ENCODE data around the gene GALNT10. TPM values are rescaled to one million over a fixed set of nuclear protein-coding genes. Genes with fewer than 3 reads are reported as not detected.

GALNT10 gene
- total RNA-seq, 4 donors from 2014 or later, result 21.4 to 49.8 (median 44.7) TPM

DNA sequence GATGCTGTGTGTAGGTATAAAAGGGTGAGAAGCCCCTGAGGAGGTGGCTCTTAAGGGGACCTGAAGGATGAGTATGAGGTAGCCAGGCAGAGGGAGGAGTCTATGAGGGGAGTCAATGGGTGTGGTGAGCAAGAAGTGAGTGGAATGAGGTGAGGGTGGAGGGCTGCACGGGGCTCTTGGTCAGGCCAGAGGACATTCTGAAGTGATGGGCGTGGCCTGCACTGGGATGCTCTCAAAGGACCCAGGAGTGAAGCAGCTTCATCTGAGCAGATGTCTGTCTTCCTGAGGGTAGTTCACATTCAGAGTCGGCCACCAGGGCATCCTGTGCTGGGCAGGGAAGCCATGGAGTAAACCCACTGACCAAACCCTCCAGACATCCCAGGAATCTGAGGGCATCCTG, 210.1 kb downstream of the GALNT10 start:
- TF ChIP-seq, protein P1, sequence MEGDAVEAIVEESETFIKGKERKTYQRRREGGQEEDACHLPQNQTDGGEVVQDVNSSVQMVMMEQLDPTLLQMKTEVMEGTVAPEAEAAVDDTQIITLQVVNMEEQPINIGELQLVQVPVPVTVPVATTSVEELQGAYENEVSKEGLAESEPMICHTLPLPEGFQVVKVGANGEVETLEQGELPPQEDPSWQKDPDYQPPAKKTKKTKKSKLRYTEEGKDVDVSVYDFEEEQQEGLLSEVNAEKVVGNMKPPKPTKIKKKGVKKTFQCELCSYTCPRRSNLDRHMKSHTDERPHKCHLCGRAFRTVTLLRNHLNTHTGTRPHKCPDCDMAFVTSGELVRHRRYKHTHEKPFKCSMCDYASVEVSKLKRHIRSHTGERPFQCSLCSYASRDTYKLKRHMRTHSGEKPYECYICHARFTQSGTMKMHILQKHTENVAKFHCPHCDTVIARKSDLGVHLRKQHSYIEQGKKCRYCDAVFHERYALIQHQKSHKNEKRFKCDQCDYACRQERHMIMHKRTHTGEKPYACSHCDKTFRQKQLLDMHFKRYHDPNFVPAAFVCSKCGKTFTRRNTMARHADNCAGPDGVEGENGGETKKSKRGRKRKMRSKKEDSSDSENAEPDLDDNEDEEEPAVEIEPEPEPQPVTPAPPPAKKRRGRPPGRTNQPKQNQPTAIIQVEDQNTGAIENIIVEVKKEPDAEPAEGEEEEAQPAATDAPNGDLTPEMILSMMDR (IDR thresholded peaks at IDR 0.05), result no peak
- TF ChIP-seq POLR2AphosphoS5 (IDR thresholded peaks at IDR 0.05), result no peak
- no peak for TF ChIP-seq POLR2A (IDR thresholded peaks at IDR 0.05; ENCODE audit: low read depth)
- TF ChIP-seq EP300 (IDR thresholded peaks at IDR 0.05), result no peak
- intact Hi-C loops (cut with DNase I), result loop anchor here (5.0 to 10.0 kb wide), 2 partner anchors 218 to 426 kb away; no protein-coding TSS in a partner anchor
- H3K4me1 ChIP-seq, result peaks cover 11 to 15% (median 12%) of the 10 kb centered on the region in 4 donors
- 80% methylated on average over 3 of the region's 3 CpGs for WGBS
- no peaks in the 10 kb centered on the region for H3K27me3 ChIP-seq
- no peak overlapping the region for H3K27ac ChIP-seq (replicated peaks in 1 of 4)
- H3K36me3 ChIP-seq, result peaks cover 0 to 4% (median 0%) of the 10 kb centered on the region in 4 donors
- no peak for DNase-seq (ENCODE audit: extremely low spot score)
- no peaks in the 10 kb centered on the region for H3K9me3 ChIP-seq
- no peak overlapping the region for H3K4me3 ChIP-seq

DNA sequence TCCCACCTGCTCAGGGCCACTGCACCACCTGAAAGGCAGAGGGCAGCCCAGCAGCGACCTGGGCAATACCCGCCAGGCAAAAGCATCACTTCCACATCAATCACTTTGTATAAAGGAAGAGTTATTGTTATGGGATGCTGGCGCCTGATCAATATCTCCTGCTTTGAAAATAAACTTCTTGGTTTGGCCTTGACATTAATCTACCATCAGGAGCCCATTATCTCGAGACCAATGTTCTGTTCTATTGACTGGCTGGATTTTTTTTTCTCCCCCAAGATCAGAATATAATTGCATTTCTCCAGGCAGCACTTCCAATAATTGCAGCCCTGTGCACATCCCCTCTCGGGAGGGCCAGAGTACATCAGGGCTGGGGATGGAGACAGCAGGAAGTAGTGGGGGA, 210.8 kb downstream of the GALNT10 start:
- no peaks in the 10 kb centered on the region for H3K9me3 ChIP-seq
- no peak for TF ChIP-seq EP300 (IDR thresholded peaks at IDR 0.05)
- TF ChIP-seq, protein P1 (IDR thresholded peaks at IDR 0.05), result no peak
- no peak for TF ChIP-seq POLR2AphosphoS5 (IDR thresholded peaks at IDR 0.05)
- no peak for TF ChIP-seq POLR2A (IDR thresholded peaks at IDR 0.05; ENCODE audit: low read depth)
- no peak overlapping the region for H3K4me3 ChIP-seq
- peaks cover 0 to 4% (median 0%) of the 10 kb centered on the region in 4 donors for H3K36me3 ChIP-seq
- H3K27me3 ChIP-seq, result no peaks in the 10 kb centered on the region
- no peak overlapping the region for H3K27ac ChIP-seq (replicated peaks in 1 of 4)
- intact Hi-C loops (cut with DNase I), result loop anchor here (5.0 to 10.0 kb wide), 2 partner anchors 219 to 427 kb away; no protein-coding TSS in a partner anchor
- DNase-seq (ENCODE audit: extremely low spot score), result no peak
- H3K4me1 ChIP-seq, result peaks cover 11 to 15% (median 12%) of the 10 kb centered on the region in 4 donors
- WGBS, result 91% methylated on average over 5 of the region's 5 CpGs

DNA sequence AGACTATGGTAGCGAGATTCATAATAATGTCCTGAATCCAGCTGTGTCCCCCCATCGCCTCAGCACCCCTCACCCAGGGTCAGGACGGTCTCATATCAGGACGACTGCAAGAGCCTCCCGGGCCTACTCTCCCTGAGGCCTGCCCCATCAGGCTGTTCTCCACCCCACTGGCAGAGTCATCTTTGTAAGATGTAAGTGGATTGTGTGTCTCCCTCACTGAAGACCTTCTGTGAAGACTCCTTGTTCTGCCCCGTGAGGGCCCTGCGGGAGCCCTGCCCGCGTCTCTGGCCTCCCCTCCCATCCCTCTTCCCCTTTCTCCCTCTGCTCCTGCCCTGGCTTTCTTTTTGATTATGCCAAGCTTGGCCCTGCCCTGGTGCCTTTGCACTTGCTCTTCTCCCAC, 211.4 kb downstream of the GALNT10 start:
- intact Hi-C loops (cut with DNase I), result loop anchor here (5.0 to 10.0 kb wide), 2 partner anchors 220 to 427 kb away; no protein-coding TSS in a partner anchor

DNA sequence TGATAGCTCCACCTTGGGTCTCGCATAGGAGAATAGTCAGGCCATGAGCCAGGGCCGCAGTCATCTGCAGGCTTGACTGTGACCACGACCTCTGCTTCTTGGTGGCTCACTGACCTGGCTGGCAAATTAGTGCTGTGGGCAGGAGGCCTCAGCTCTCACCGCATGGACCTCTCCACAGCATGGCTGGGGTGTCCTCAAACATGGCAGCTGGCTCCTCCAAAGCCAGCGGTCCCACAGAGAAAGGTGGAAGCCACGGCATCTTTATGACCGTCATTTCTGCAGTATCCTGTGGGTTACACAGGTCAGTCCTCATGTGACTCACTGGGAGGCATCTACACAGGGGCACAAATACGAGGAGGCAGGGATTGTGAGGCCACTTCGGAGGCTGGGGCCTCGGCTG, 212.1 kb downstream of the GALNT10 start:
- intact Hi-C loops (cut with DNase I), result loop anchor here (5.0 to 10.0 kb wide), 2 partner anchors 220 to 428 kb away; no protein-coding TSS in a partner anchor
- no peak for TF ChIP-seq POLR2AphosphoS5 (IDR thresholded peaks at IDR 0.05)
- no peak for TF ChIP-seq POLR2A (IDR thresholded peaks at IDR 0.05; ENCODE audit: low read depth)
- TF ChIP-seq, protein P1 (IDR thresholded peaks at IDR 0.05), result no peak
- no peak for TF ChIP-seq EP300 (IDR thresholded peaks at IDR 0.05)

More for the DNA sequence above, 211.4 kb downstream of the GALNT10 start:
- H3K4me1 ChIP-seq, result peaks cover 11 to 15% (median 12%) of the 10 kb centered on the region in 4 donors
- H3K27me3 ChIP-seq, result no peaks in the 10 kb centered on the region
- TF ChIP-seq POLR2AphosphoS5 (IDR thresholded peaks at IDR 0.05) (no peak), POLR2A (IDR thresholded peaks at IDR 0.05; ENCODE audit: low read depth) (no peak), EP300 (IDR thresholded peaks at IDR 0.05) (no peak)
- TF ChIP-seq, protein P1 (IDR thresholded peaks at IDR 0.05), result no peak
- no peaks in the 10 kb centered on the region for H3K9me3 ChIP-seq
- 98% methylated on average over 9 of the region's 9 CpGs for WGBS
- no peak overlapping the region for H3K27ac ChIP-seq (replicated peaks in 1 of 4)
- no peak for DNase-seq (ENCODE audit: extremely low spot score)
- H3K4me3 ChIP-seq, result no peak overlapping the region
- peaks cover 0 to 4% (median 0%) of the 10 kb centered on the region in 4 donors for H3K36me3 ChIP-seq

More for the DNA sequence above, 212.1 kb downstream of the GALNT10 start:
- Histone ChIP-seq H3K9me3 (no peaks in the 10 kb centered on the region), H3K27me3 (no peaks in the 10 kb centered on the region), H3K36me3 (peaks cover 0 to 4% (median 0%) of the 10 kb centered on the region in 4 donors), H3K4me1 (peaks cover 11 to 15% (median 12%) of the 10 kb centered on the region in 4 donors), H3K27ac (replicated peaks in 1 of 4) (no peak overlapping the region), H3K4me3 (no peak overlapping the region)
- 100% methylated on average over 6 of the region's 10 CpGs for WGBS
- no peak for DNase-seq (ENCODE audit: extremely low spot score)

Data from esophagus muscularis mucosa (tissue), 4 donors.